HG03439 (cell line): ENCODE data around the gene PPP2R2C.

Experiments used
- ATAC-seq: cut with Tn5 transposase; IDR thresholded peaks from one replicate; pipeline ENCODE4 v1.9.1; 2021; ENCODE audit warnings: mild to moderate bottlenecking, moderate library complexity; ENCODE audit not compliant: unreplicated experiment

The PPP2R2C gene

DNA sequence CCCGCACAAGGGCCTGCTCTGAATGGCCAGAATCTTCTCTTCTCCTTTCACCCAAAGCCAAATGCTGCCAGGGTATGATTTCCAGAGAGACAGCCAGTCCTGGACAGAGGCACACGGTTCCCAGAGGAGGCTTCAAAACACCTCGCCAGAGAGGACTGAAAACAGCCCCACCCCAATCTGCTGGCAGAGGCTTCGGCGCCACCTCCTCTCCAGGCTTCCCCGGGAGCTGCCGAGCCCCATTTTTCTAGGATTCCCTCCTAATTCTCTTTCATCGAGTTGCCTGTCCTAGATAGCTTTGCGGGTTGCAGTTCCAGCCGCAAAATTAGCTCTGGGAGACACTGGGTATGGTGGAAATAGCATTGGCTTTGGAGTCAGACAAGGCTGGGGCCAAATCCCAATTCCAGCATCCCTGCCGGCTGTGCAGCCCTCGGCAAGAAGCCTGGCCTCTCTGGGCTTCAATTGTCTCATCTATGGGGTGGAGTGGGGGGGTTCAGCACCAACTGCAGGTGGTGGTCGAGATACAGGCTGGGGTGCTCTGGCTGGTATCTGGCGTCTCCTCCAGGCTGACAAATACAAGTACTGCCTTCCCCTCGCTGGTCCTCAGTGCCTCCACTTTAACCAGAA is 22.6 kb downstream of the PPP2R2C start:
- ATAC-seq: no peak

DNA sequence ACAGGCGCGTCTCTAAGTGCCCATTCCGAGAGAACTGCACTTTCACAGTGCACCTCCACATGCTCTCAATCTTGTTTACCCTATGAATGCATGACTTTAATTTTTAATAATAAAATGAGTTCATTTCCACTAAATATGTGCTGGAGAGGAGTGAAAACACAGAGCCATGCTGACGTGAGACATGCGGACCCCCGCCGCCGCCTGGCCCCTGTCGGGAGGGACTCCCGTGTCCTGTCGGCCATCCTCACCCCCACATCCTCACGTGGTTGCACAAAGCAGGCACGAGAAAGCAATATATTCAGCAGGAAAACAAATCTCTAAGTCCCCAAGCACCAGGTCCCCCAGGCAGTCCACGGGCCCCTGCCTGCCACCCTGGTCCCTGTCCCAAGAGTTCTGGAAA is 23.1 kb downstream of the PPP2R2C start:
- ATAC-seq: no peak

GRCh38 chr4:6448476-6449170 is 23.8 kb downstream of the PPP2R2C start:
- ATAC-seq: no peak

- no peak for ATAC-seq
These were observed 24.7 kb downstream of the PPP2R2C start for GRCh38 chr4:6447672-6448171.

- ATAC-seq: no peak
These were observed 25.6 kb downstream of the PPP2R2C start for GRCh38 chr4:6446538-6447451.

GRCh38 chr4:6446130-6446482 is 26.3 kb downstream of the PPP2R2C start:
- no peak for ATAC-seq

DNA sequence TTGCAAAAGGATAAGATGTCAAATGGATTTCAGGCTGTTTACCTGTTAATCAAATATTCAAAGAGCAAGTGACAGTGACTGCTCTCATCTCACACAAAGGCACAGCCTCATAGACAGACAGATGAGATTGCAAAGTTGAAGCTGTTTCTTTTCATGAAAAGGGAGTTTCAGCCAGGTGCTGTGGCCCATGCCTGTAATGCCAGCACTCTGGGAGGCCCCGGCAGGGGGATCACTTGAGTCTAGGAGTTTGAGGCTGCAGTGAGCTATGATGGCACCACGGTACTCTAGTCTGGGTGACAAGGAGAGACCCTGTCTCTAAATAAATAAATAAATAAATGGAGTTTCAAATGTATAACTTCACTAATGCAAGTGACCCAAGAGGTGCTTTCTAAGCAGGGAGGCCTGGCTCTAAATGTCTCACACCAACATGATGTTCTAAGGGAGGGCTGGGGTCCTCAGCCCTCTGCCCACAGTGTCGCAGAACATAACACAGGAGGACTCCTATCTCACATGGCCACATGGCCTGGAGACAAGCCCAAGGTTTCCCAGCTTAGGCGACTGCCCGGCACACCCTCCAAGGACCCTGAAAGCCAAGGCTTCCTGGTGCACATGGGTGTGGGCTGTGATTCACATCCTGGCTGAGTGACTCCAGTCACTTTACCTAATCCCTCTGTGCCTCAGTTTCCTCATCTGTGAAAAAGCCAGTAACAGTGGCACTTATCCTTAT is 26.8 kb downstream of the PPP2R2C start:
- no peak for ATAC-seq

DNA sequence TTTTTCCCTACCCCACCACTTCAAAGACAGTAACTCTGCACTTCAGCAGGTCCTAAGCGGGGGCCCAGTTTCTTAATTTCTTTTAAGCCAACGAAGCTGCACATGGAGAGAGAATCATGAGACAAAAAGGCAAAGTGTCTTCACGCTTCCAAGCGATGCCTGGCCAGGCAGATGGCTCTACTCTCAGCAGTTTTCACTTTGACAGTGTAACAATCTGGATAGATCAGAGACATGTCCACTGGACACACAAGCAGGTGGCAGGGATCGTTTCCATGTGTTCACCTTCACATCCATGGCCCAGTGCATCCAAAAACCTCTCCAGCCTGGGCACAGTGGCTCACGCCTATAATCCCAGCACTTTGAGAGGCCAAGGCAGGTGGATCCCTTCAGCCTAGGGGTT is 27.8 kb downstream of the PPP2R2C start:
- no peak for ATAC-seq

GRCh38 chr4:6443035-6444023 is 29.1 kb downstream of the PPP2R2C start:
- ATAC-seq: no peak

GRCh38 chr4:6442555-6442954 is 29.9 kb downstream of the PPP2R2C start:
- ATAC-seq: no peak

DNA sequence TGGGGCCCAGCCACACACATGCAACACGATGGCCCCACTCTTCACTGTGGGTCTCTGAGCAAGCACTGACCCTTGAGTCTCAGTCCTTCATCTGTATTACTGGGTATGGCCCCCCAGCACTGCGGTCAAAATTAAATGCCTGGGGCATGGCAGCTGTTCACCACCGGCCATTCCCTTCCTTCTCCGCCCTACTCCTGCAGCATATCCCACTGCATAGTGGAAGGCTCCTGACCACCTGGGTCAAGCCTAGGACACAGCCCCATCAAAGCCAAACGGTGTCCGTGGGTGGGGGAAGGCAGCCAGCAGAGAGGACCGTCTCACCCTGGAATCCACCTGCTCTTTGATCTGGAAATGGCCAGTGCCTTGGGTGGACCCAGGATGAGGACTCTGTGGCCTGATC is 30.7 kb downstream of the PPP2R2C start:
- ATAC-seq: no peak

GRCh38 chr4:6441202-6441582 is 31.2 kb downstream of the PPP2R2C start:
- no peak for ATAC-seq

DNA sequence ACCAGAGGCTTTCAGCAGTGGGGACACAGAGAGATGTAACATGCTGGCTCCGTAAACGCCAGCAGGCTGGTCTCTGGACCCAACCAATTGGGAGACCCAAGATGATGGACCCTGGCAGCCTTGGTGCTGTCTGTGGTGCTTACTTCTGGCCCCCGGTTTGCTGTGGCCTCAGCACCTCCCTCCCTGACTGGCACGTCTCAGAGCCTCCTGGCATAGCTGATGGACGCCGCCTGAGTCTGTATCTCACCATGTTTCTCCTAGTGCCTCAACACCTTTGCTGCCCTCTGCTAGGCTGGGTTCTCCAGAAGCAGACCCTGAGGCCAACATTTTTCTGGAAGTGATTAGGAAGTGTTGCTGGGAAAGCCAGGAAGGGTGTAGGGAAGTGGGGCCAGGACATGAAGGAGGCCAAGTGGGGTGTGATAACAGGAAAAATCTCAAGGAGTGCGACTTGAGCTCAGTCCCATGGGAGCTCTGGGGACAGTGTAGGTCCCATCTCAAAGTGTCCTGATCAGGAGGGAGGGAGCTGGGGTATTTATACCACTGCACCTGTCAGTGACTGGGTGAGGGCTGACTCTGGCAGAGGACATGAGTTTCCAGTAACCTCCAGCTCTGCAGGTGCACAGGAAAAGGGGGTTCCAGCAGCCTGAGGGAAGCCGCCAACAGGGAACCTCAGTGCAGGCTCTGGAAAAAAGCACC is 31.8 kb downstream of the PPP2R2C start:
- no peak for ATAC-seq

GRCh38 chr4:6439120-6439762 is 33.2 kb downstream of the PPP2R2C start:
- ATAC-seq: no peak

DNA sequence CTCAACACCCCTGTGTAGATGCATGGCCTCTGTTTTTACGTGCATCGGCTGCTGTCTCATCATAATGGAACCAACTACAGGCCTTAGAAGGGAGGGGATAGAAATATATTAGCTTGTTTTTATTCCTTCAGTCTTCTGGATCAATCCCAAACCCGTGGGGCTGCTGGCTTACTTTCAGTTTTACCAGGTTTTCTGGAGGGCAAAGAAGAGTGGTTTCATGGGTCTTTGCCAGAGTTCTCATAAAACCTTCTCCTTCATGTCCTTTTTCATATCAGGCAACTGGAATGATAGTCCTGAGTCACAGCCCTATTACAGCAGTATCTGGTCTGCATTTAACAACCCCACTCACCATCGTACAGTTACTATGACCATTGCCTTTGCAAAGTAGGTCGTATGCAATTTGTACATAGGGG is 34.6 kb downstream of the PPP2R2C start:
- no peak for ATAC-seq

GRCh38 chr4:6435010-6435409 is 37.4 kb downstream of the PPP2R2C start:
- no peak for ATAC-seq

DNA sequence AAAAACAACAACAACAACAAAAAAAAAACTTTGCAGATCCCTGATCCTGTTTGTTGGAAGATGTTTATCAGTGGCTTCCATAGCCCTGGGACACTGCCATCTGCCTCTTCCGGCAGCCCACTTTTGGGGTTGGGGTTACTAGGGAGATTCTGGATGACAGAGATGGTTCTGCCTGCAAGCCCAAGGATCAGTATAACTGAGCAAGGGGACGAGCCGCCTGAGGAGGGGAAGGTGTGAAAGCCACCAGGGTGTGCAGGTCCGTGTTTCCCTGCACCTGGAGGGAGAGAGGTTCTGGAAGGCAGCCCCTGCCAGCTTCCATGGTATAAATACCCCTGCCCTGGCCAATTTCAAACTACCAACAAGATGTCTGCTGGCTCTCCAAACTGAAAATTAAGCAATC is 41.5 kb downstream of the PPP2R2C start:
- no peak for ATAC-seq

DNA sequence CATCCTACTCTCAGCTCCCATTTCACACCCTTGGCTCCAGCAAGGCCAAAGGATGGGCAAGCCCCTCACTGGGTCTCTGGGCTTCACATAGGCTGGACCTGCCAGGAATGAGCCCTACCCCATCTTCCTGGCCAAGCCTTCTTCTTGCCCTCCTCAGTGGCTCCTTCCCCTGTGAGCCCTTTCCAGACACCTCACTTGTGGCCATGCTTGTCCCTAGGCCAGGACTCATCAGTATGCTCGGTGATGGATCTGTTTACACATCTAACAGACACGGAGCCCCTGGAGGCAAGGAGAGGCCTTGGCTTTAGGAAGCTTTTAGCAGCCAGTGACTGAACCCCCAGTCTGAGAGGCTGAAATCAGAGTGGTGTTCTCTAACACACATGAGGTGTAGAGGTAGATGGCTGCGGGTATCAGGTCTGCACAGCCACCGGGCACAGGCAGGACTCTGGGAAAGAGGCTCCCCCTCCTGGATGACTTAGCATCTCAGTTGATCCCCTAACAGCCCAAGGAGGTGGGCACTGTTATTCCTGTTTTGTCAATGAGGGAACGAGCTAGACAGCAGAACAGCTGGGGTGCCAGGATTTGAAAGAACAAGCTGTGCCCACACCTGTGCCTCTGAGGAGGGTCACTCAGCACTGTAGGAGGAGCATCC is 44.8 kb downstream of the PPP2R2C start:
- no peak for ATAC-seq
